GM23248 (cell line): ENCODE results near the gene PAK1.

Experiments used
- EZH2 ChIP-seq: fragments of 200-600 bp; sonication (generic); IDR thresholded peaks from 2 replicates; pipeline ENCODE4 v1.6.1; 2018; ENCODE audit warnings: antibody characterized with exemption, mild to moderate bottlenecking; ENCODE audit not compliant: insufficient read depth, poor library complexity, severe bottlenecking
- EZH2phosphoT487 ChIP-seq: fragments of 200-600 bp; sonication (generic); IDR thresholded peaks from 2 replicates; pipeline ENCODE4 v1.6.1; 2018; ENCODE audit warnings: antibody characterized with exemption, moderate library complexity, mild to moderate bottlenecking, low read depth; ENCODE audit not compliant: insufficient read depth

GRCh38 chr11:77505956-77506355 is 32.1 kb upstream of the PAK1 start:
- TF ChIP-seq EZH2phosphoT487, result no peak
- TF ChIP-seq EZH2, result no peak
